Left forelimb (tissue), 1 donor: Measurements from ENCODE around the gene ENAH.

ENCODE experiments used
- DNase-seq: peaks from one replicate; pipeline ENCODE4 v3.0.0-alpha.2; 2018; ENCODE audit warnings: low spot score

ENAH gene

DNA sequence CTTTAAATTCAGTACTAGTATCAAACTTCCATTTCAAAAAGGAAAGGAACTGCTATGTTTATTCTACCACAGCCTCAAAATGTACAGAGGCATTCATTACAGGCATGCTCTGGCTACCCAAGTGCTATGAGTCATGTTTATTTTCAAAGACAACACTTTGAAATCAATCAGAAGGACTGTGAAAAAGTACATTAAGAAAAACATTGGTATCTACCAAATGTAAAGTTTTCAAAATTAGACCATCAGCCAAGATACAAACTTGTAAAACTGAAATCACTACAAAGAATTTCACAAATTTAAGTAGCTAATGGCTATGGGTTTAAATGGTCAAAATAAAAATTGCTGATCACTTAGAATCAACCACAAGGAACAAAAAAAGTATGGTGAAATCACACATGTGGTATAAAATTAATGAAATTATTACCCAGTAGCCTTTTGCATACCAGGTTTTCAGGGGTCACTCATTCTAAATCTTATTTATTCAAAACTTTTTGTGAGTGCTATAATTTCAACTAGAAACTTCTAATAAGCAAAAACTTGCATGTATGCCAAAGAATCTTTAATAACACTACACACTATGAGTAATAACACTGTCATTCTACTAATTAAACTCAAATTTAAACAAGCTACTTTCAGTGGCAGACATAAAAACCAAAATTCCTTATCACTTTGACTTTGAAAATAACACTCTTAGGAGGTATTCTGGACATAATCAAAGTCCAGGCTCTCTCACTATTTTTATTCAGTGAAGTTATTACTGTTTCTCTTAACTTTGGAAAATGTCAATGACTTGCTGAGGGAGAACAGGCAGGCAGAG, 49.2 kb downstream of the ENAH start:
- DNase-seq = no peak

DNA sequence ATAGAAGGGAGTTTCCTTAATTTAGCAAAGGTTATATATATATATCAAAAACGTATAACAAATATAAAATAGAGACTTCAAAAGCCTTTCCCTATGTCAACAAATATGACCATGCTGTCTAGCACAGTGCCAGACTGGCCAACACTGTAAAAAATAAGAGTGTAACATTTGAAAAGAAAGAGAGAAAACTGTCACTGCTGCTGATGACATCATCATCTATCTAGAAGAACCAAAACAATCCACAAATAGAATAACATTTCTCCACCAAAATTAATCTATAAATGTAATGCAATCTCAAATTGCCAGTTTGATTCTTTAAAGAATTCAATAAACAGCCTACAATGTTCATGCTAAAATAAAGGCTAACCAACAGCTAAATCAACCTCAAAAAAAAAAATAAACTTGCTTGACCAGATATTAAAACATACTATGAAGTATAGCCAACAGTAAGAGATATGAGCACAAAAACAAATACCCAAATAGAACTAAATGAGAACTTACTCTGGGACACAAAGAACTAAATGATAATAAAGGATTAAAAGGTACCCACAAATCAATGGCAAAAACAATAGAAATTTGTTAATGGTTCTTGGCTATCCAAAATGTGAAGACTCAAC, 50.2 kb downstream of the ENAH start:
- no peak for DNase-seq

DNA sequence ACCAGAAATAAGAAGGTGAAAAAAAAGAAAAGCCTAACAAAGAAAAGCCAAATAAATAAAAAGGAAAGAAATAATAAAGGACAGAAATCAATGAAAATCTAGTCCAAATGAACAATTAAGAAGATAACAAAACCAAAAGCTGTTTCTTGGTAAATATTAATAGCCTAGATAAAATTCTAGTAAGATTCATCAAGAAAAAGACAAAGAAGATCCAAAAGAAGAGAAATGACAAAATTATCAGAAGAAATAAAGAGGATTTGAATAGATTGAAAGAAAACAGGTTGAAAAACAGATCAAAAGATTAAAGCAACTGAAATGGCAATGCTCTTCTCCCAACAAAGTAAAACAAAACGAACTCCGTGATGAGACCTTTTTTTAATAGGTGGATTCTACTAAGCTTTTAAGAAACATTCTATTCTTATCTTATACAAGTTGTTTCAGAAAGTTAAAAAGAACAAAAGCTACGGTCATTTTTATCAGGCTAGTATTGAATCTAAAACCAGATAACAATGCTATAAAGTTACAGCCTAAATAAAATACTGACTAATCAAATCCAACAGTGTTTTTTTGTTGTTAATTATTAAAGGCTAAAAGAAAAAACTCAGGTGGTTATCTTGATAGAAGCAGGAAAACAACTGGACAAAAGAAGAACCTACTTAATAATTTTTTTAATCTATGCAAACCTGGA, 50.9 kb downstream of the ENAH start:
- no peak for DNase-seq

DNA sequence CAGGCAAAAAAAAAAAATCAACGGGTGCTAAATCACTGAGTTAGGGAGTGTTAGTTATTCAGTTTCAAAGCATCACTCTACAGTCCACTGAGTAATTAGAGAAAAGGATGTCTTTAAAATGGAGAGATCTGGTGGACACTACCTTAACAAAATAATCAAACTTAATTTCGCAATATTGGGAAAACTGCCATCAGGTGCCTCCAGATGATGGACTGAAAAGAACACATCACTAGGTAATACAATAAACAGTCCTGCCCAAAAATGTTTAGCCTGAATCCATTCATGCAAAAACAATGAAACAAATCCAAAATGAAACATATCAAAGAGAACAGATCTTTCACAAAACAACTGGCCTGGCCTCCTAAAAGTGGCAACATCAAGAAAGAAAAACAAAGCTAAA, 54.1 kb downstream of the ENAH start:
- DNase-seq = no peak

DNA sequence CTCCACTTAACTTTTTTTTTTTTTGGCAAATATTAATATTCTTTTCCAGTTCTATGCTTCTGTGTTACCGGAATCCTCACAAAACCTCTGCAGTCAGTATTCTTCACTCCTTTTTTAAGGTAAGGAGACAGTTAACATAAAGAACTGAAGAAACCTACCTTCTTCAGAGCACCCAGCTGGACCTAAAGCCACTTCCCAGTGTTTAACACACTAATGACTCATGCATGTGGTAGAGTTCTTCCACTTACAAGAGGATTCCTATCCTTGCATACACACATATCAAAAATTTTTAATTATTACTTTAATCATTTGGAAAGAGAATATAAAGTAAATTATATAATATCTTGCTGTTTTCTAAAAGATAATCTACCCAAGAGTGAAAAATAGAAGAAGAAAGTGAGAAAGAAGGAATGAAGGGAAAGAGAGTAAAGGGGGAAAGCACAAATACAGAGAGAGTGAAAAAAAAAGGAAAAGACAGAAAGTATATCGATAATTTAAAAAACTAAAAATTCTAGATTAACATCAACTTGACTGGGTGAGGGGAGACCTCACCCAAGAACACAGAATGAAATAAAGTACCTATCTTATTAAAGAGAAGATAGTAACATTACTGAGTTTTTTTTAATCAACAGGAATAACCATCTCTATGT, 54.9 kb downstream of the ENAH start:
- DNase-seq = no peak

DNA sequence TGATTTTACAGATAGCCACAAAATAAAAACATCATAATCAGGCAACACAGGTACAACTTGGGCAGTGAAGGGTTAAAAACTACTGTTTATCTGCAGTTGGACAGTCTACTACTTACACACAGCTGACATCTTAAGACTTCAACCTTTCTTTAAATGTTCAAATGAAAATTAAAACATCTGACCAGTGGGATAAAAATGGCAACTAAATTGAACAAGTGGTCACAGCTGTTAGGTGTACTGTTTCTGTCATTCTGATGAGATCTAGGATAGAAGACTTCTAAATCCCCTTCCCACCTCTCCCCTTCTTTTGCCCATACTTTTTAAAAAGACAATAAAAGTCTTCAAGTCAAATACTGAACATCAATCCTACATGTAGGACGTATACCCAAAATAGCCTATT, 56.2 kb downstream of the ENAH start:
- DNase-seq = no peak

DNA sequence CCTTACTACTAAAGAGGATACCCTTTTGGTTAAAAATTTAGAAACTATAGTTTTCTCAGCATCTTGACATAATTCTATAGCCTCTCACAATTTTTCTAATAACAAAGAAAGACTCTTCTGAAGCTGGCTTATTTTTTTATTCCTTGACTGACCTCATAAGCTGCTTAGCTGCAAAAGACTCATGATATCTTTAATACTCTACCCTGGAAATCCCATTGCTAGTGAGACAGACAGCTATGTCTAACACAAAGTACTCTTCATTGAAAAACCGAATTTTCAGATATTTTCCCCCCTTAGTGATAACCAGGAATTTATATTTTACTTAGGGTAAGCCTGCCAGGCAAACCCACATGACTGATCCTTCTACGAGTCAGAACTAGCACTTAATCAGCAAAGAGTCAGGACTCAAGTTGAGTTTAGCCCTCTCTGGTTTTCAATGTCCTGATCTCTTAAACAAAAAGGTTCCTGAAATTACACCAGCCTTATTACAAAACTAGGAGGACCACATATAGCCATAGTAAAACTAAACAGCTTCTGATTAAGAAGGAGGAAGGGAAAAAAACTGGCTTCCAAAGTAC, 56.9 kb downstream of the ENAH start:
- no peak for DNase-seq

DNA sequence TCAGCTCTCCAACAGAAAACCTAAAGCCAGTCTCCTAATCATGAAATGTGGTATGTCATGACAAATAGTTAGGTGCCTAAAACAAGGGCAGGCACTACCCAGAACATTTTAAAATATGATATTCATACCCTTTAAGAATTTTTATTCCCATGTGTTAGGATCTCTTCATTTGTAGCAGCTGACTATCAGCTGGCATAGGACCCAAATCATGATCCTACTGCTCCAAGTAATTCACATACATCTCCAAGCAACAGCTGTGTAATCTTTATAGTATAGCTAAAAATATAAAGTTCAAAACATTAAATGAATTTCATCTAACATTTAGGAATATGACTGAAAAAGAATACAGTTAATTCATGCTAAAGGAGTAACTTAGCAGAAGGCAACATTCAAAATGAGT, 57.5 kb downstream of the ENAH start:
- no peak for DNase-seq

DNA sequence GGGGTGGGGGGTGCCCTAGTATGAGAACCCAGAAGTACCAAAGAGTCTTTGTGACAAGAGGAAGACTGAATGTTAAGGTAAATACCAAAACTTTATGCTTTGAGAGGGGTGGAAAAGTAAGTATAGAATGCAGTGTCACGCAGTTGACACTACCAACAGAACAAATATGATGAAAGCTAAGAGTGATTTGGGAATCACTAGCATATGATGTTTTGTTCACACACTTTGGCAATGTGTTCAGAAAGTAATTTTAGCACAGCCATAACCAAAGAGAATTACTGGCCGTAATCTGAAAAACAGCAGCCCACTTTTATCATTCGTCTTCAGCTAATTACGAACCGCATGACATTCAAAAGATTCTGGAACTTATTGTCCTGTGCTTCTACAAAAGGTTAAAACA, 59.5 kb downstream of the ENAH start:
- DNase-seq = no peak

DNA sequence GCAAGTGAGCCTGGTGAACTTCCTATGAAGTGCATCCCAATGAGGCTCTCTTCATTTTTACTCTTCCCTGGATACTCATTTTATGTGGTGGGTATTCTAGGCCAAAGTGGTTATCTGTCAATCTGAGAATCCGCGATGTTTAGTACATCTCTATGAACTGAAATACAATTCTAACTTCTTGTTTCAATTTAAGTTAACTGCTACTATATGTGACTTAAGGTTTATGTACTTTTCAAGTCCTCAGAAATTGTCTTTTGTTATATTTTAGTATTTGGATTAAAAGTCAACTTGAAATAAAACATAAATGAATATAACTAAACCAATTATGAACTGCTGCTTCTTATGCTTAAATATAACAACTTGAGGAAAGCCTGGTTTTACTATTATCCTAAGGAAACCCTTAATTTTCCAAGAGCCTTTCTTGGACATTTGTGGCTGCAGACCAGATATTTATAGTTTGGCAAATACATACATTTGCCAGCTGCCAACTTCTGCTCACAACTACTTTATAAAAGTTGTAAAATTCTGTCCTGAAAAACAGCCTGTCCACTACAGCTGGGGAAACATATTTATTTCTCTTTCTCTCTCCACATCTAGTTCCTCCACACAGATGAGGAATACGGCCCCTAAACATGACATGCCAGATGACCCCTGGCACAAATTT, 60.4 kb downstream of the ENAH start:
- DNase-seq = no peak

DNA sequence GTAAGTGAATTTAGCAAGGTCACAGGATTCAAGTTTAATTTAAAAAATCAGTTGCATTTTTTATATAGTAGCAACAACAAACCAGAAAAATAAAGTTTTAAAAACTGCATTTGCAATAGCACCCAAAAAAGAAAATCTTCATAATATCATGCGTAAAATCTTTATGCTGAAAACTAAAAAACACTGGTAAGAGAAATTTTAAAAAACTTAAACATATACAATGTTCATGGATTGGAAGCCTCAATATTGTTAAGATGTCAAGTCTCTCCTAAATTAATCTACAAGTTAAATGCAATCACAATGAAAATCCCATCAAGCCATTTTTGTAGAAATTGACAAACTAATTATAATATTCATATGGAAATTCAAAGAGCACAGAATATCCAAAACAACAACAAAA, 65.6 kb downstream of the ENAH start:
- DNase-seq = no peak

DNA sequence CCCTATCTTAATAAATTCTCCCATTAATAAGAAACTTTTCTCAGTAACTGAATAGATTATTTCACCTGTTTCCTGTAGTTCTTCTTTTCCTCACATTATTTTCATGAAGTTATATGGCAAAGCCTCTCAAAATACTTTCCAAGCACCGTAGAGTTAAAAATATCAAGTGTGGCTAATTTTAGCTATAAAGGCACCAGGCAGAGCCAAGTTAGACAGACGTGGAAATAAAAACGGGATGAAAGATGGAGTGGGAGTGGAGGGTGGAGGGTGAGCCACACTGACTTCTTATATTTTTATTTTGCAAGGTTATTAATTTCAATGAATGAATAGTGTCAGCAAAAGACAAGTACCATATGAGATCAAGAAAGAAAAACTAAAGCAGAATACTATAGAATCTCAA, 71.7 kb downstream of the ENAH start:
- no peak for DNase-seq

DNA sequence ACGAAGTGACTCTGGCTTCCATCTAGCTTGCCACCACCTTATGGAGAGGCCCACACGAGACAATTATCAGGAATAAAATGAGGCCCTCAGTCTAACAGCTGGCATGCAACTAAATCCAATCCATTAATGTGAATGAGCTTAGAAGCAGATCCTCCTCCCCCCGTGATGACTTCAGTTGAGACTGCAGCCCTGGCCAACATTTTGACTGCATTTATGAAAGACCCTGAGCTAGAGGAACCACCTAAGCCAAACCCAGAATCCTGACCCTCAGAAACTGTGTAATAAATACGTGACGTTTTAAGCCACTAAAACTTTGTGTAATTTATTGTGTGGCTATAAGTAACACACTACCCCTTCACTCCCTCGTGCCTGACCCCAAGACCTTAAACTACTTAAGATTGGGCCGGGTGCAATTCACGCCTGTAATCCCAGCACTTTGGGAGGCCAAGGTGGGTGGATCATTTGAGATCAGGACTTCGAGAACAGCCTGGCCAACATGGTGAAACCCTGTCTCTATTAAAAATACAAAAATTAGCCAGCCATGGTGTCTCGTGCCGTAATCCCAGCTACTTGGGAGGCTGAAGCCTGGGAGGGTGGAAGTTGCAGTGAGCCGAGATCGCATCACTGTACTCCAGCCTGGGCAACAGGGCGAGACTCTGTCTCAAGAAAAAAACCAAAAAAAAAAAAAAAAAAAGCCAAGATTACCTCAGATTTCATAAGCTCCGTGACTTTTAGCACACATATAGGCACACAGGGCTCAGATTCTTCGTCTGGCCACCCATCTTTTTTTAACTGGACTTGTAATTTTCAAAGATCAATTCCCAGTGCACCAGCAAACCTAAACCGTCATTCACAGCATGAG, 72.5 kb downstream of the ENAH start:
- no peak for DNase-seq

DNA sequence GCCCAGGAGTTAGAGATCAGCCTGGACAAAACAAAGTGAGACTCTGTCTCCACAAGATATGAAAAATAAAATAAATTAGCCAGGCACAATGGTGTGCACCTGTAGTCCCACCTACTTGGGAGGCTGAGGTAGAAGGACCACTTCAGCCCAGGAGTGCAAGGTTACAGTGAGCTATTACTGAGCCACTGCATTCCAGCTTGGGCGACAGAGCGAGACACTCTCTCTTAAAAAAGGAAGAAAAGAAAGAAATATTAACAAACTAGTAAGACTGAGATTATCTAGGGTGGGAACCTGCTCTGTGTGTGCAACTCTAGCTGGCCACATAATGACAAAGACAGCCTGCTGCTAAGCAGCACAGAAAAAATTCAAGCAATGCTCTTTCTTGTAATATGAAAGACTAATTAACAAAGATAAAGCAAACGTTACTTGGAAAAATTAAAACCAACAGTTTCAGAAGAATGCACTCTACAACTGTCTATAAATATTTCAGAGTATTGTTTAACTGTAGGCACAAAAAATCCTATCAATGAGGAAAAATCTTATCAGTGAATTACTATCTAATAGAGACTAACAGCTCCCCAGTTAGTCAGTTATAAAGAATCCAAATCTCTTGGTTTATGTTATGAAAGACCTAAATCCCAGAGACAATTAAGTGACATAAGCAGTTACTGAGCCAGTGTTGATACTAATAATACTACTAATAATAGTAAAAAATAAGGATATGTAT, 74.5 kb downstream of the ENAH start:
- DNase-seq = no peak

DNA sequence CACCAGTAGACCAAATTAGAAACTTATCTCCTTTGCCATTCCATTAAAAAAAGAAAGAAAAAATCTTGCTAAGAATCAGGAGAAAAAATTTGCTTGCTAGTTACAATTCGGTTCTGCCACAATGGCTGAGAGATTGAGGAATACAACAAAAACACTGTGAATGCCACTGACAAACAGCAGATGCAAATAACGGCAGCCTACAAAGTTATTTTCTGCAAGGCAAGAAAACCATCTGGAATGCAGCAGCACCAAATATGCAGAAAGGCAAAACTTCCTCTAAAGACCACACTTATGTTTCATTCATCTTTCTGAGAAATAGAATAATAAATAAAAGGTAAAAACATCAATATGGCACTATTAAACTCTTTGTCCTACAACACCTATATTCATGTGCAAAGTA, 75.7 kb downstream of the ENAH start:
- DNase-seq = no peak

DNA sequence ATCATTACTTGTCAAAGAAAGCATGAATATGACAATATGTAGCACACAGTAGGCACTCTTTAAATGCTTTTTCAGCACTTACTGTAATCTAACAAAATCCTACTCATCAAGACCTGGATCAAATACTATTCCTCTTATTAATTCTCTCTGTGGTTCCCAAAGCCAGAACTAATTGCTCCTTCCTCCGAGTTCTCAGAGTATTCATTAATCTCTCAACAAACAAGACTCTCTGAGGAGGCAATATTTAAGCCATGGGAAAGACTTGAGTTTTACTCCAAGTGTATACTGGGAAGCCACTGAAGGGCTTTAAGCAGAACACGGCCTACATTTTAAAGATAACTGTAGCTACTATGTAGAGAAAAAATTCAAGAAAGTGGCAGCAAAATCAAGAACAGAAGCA, 79.7 kb downstream of the ENAH start:
- no peak for DNase-seq

DNA sequence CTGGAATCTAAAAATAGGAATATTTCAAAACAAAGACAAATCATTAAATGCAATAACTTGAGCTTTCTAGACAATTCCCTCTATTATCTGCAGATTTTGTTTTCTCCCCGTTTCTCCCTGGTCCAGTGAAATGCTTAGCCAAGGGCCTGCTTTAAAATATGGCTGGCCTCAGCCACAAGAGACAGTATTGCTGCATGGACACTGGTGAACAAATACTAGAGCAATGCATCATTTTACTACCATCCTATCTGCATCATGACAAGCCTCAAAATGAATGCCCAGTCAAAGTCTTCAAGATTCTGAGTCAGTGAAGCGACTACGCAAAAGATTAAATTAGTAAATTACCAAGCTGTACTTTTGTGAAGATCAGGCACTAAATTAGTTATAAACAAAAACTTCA, 80.5 kb downstream of the ENAH start:
- DNase-seq = no peak

DNA sequence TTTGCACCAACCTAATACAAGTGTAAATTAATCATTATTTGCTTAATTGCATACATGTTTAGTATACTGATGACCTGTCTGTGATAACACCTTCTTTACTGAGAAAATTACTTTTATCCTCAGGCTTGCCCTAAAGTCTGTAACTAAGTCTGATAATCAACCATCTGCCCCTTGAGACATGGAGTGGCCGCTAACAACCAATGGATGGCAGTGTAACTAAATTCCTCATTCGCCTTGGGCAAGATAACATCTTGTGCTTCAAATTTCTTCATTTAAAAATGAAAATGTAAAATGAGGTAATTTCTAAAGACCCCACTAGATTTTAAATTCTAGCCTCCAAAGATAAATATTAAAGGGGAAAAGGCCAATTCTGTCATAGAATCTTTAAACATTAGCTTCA, 85.1 kb downstream of the ENAH start:
- DNase-seq = no peak

DNA sequence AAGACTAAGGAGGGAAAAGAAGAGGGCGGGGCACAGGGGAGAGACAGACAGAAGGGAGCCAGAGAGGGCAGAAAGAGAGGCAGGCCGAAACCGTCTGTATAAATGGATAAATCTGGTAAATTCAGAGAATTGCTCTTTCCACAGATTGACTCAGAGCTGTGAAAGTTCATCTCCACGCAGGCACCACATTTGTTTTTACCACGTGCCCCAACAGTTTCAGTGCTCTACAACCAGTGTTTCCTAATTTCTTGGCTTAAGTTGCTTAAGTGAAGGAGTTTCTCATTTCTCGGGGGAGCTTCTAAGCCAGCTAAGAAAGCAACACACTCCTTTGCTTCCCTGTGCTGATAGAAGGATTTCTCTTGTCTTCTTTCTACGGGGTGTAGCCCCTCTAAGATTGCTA, 87.1 kb downstream of the ENAH start:
- no peak for DNase-seq

DNA sequence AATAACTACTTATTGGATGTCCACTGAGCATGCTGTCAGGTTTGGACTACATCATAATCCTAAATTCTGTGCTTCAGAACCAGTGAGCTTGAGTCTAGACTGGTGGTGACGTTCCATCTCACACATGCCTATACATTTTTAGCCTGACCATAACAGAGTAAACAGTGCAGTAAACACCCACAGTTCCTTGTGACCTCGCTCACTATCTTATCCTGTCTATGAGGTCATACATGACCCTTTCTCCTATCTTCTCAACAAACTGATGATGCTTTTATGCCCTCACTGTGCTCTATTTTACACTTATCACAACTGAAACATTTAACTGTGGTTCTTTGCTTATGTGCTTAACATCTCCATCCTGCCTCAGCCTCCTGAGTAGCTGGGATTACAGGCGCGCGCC, 91.2 kb downstream of the ENAH start:
- no peak for DNase-seq
